Measurements from ENCODE around the gene ZMYND10. TPM values are rescaled to one million over a fixed set of nuclear protein-coding genes. Genes with fewer than 3 reads are reported as not detected.

Gene ZMYND10
- total RNA-seq, 1 donor from 2014 or later = 0.07 TPM

DNA sequence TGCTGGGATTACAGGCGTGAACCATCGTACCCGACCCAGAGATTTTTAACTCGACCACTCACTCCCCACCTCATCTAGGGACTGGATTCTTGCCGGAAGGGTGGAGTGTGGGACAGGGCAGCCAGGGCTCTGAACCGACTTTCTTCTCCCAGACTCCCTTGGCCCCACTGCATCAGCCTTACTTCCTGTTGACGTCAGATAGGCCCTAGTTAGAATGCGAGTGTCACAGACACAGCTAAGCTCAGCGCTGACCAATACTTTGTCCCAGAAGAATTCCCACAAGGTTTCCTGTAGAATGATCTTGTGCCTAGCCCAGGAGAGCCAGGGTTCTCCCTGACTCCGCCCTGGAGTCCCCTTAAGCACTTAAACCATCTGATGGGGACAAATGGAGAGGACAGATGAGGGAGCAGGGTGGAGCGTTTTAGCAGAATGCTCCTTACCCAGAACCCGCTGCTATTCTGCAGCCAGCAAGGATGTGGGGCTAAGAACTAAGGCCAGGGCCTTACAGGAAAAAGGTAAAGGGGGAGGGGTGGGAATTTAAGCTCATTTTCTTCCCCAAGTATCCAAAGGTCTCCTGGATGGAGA is 11.7 kb downstream of the ZMYND10 start:
- peak; percentile 30 for ATAC-seq
- peak; percentile 58 for DNase-seq
- intact Hi-C loops (cut with micrococcal nuclease) = no loop called here

DNA sequence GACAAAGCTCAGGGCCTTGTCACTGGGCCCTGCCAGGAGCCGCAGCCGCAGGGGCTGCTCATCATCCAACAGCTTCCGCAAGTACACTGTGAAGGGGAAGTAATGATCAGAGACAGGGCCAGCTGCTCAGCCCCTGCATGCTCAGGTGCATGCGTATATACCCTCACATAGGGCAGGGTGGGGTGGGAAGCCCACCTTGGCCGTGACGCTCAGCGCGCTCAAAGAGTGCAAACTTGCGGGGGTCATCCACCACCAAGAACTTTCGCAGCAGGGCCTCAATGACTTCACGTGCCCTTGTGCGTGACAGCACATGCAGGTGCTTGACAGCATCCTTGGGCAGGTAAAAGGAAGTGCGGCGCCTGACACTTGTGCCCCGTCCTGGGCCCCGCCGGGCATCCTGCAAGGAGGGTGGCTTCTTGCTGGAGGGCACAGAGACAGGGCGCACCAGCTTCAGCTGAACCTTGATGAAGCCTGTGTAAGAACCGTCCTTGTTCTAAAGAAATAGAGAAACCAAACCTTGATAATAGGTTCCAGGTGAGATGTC is 14.1 kb downstream of the ZMYND10 start:
- intact Hi-C loops (cut with micrococcal nuclease) = no loop called here
- DNase-seq = peak; percentile 22
- no peak for ATAC-seq

DNA sequence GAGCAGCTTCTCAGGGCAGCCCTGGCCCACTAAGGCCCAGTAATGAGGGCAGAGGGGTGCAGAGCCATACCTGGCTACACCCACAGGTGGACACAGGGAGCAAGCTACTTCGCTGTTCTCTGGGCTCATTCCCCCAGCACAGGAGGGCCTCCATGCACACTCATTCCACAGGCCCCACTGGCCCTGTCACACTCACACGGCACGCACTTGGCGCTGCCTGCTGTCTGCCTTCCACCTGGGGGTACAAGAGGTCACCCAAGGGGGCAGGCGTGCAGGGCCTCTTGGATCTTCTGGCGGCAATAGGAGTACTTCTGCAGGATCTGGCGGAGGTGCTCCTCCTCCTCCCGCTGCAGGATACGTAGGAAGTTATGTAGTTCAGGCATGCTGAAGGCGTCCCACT is 15.2 kb downstream of the ZMYND10 start:
- no peak for ATAC-seq
- intact Hi-C loops (cut with micrococcal nuclease) = no loop called here
- no peak for DNase-seq

DNA sequence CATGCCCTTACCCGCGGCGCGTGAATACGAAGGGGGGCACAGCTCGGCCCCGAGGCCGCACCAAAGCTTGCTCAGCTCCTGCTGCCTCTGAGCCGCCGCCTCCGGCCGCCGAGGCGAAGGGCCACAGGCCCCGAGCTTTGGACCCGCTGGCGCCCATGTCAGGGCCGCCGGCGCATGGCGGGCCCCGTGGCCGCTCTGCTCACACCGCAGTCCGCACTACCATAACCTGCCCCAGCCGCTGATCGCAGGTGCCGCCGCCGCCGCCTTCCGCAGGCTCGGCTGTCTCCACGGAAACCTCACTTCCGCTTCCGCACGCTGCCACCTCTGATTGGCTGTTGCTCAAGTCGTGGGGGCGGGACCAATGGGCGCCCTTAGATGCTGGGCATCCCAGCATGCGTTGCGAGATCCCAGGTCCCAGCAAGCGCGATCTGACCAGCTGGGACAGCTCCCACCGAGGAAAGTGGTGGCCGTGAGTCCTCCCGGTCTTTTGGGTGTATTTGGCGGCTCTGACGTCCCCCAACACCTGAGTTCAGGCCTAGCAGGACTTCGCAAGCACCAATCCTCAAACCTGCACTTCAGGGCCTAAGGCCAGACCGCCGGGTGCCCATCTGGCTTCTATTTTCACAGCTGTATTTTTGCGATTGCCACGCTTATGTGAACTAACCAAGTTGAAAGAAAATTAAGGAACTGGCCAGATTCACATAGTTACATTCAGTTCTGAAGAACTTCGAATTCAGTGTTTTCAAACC is 17.4 kb downstream of the ZMYND10 start, which contains the start of gene TUSC2:
Gene TUSC2, minus strand, starts transcription at position 281 of the 749 bp plus-strand sequence. Its CDS starts 124 bp downstream, at position 157.
- intact Hi-C loops (cut with micrococcal nuclease) = no loop called here
- ATAC-seq = peak; percentile 84
- DNase-seq = peak; percentile 99

DNA sequence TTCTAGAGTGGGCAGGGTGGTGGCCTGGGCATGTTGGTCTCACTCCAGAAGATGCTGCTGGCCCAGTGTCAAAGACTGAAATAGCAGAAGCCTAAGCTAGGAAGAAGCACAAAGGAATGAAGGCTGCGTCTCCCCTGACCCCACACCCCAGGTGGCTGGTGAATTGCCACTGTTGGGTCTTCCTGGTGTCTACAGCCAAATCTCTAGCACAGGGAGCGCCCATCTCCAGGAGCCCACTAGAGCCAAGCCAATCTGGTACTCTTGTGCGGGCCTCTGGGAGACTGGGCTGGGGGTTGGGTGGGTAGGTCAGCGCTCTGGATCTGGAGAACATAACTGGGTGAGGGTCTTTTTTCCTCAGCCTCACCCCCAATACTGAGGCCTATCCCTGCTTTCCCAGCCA is 18.4 kb downstream of the ZMYND10 start:
- DNase-seq = no peak
- intact Hi-C loops (cut with micrococcal nuclease) = no loop called here
- ATAC-seq = no peak

DNA sequence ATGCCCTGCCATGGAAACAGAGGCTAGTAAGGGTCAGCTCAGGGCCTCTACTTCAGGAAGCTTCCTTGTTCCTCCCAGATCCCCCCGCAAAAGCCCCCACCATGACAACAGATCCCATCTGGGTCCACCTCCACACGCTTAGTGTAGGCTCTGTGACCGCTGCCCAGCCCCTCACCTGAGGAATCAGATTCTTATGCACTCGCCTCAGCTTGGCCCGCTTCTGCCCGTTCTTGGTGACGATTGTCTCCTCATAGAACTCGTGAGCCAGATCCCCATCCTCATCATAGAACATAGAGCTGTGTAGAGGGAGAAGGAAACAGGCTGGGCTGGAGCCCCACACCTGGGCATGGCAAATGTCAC is 19.4 kb downstream of the ZMYND10 start:
- ATAC-seq (no peak), DNase-seq (no peak)
- intact Hi-C loops (cut with micrococcal nuclease) = no loop called here

DNA sequence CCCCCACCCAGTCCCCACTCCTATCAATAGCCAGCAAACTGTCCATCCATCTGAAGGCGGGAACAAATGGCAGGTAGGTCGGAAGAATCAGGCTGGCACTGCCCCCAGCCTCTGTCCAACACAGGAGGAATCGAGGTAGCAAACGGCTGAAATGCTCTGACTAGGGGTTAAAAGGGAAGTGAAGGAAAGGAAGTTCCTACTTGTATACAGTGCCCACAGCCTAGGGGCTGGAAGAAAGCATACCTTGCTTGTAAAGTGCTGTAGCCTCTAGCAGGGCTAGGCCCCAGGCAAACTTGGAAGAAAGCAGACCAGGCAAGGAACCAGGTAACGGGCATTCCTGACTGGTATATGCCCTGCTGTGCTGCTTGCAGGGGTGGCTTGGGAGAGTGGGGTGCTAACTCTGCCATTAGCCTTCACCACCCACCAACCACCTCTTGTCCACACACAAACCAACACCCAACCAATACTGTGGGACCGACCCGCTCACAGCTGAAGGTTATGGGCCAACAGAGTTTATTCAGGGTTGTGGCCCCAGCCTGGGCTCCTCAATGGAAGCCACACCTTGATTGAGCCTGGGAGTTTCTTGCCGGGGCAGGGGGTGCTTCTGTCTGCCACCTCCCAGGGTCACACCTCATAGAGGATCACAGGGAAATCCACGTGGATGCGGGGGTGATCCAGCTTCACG is 19.9 kb downstream of the ZMYND10 start:
- no peak for DNase-seq

DNA sequence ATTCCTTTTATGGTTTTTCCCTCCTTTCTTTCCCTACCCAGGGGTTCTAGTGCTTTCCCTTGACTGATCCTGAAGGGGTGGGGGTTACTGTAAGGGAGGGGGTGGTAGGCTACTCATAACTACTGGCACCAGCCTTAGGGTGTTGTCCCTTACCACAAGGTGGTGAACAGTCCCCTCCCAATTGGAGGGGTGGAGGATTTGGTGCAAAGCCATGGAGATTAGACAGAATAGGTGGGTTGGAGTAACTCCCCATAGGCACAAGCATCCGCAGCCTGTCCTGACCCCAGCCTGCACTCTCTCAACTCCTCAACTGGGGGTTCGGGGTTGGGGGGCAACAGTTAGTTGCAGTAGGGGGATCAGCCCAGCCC is 20.4 kb downstream of the ZMYND10 start:
- no peak for ATAC-seq
- intact Hi-C loops (cut with micrococcal nuclease) = no loop called here
- no peak for DNase-seq

More for the DNA sequence above, 19.9 kb downstream of the ZMYND10 start:
- no peak for ATAC-seq
- intact Hi-C loops (cut with micrococcal nuclease) = no loop called here

DNA sequence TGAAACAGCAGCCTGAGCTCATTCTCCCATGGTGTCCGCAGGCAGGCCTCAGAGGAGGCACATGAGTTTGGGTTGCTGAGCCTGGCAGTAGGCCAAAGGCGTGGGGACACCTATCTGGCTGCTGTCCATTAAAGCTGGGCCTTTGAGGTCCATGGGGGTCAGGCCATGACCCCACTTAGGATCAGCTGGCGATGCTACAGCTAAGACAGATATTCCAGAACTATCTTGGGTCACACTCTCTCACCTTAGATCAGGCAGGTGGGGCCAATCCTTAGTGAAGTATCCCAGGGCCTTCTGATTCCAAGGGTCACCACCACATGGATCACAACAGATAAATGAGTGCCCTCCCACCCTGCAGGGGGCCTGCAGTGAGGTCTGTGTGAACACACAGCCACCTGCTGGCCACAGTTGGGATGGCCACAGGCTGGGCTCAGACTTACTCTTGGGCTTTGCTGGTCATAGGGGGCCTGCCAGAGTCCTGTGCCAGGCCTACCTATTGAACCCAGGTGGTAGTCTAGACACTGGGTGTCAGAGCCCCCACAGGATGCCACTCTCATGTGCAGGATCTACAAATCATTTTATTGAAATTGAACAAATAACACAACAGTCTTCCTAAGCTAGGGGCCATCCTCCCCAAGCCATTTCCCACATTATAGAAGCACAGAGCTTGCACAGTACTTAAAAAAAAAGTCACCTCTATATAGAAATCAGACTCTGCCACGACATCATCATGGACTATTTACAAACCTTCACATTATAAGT is 21.0 kb downstream of the ZMYND10 start:
- intact Hi-C loops (cut with micrococcal nuclease) = no loop called here
- DNase-seq = peak; percentile 88
- ATAC-seq = peak; percentile 10

DNA sequence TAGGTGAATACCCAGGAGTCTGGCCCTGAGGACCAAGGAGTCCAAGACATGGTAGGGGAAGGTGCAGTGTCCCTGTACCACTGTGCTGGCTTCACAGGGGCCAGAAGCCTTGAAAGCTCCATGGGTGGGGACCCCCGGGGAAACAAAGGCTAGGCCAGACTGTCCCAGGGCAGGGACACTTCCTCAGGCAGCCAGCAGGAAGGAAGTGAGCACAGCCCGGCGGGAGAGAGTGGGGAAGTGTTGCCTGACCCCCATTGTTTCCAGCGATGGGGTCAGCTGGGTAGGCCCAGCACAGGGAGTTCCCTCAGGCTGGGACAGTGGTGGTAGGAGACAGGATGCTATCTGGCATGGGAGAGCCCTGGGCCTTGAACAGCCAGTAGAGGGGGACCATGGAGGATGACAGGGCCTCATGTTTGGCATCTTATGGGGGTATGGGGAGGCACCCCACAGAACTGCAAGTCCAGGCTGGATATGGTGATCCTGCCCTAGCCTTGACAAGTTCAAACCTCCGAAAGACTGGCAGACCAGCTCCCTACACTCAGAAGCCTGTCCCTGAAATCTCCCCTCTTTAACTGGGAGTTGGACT is 21.8 kb downstream of the ZMYND10 start:
- DNase-seq (peak; percentile 74), ATAC-seq (peak; percentile 10)
- intact Hi-C loops (cut with micrococcal nuclease) = no loop called here

DNA sequence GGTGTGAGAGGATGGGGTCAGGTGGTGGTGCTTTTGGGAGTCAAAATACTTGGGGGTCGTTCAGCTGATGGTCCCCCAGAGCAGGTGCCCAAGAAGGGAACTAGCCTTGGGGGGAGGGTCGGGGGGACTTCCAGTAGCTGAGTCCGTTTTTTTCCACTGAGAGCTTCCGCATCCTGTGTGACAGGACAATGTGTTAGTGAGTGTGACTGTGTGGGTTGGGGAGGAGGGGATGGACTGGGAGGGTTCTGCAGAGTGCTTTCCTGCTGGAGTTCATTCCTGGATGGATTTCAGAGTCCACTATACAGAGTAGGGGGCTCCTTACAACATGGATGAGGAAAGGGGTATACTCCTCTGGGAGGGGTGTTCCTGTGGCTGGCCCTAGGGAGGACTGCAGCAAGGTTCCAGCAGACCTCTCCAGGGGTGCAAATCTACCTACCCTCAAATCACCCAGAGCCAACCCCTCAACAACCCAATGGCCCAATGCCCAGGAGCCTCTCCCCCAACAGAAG is 22.4 kb downstream of the ZMYND10 start:
- DNase-seq = no peak
- ATAC-seq = peak; percentile 3
- intact Hi-C loops (cut with micrococcal nuclease) = no loop called here

DNA sequence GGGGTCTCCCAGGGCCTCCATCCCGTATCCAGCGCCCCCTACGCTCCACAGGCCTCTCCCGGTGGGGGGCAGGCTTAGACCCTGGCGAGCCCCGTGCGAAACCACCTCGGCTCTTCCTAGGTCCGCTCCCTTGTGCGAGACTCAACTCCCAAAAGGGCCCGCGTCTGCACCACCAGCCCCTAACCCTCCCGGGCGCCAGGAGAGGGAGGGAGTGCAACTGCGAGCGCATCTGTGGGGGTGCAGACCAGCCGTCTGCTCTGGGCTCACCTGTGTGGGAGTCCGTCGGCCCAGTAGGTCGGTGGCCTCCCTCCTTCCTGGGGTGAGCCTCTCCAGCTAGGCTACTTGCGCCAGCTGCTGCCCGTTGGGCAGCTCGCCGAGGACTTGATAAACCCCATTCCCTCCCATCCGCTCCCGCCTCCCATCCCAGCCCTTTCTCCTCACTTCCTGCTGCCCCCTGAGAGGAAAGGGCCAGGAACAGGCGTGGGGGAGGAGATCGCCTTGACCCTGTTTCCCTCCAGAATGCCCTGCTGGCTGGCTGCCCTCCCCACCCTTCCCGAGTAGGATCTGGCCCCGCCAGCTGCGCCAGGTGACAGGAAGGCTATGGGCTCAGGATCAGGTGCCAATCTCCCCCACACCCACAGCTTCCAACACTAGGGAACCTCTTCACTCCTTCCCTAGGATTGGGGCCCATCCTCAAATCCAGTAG is 23.0 kb downstream of the ZMYND10 start, which contains the start of gene HYAL2:
Gene HYAL2, minus strand, starts transcription at position 360 of the 706 bp plus-strand sequence. CDS start 2,256 bp downstream, outside the sequence.
- intact Hi-C loops (cut with micrococcal nuclease) = no loop called here
- ATAC-seq (peak; percentile 9), DNase-seq (peak; percentile 78)

DNA sequence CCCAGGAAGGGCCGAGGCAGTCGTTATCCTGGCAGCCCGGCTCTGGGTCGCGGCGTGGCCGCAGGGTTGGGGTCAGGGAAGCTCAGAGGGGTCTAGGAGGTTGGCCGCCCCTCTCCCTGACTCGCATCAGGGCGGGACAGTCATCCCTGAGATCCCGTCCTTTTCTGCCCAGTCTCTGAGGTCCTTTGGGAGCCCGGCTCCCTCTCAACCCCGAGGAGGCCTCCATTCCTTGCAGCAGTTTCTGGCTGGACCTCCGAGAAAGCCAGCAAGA is 23.5 kb downstream of the ZMYND10 start:
- DNase-seq = no peak
- ATAC-seq = no peak
- intact Hi-C loops (cut with micrococcal nuclease) = no loop called here

DNA sequence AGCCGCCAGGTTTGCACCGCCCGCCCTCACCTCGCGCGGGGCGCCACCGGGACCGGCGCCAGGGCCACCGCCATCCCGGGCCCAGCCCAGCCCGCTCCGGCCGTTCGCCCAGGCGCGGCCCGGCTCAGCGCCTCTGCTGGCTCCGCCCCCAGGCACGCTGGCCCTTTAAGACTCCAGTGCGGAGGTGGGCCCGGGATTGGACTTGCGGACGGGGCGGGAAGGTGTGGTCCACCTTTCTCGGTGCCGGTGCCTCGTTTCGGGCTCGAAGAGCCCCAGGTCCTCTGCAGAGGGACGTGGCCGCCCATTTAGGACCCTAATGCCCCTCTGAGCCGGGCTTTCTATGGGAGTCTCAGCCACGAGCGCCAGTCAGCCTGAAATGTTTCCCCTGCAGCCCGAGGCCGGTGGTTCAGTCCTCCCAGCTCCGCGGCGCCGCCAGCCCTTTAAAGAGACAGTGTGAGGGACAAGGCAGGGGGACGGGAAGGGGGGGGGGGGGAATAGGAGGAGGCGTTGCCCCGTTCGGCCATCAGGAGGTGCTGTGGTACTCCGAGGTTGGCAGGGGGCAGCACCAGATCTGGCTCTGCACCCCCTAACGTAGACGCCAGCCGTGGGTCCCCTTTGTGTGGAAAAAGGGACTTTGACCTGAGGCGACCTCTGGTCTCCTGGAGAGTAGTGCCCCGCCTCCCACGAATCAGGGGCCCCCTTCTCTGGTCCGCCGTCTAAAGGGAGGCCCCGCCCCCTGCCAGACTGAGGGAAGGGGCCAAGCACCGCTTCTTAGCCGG is 24.0 kb downstream of the ZMYND10 start:
- DNase-seq = peak; percentile 95
- ATAC-seq = peak; percentile 81
- intact Hi-C loops (cut with micrococcal nuclease) = no loop called here

DNA sequence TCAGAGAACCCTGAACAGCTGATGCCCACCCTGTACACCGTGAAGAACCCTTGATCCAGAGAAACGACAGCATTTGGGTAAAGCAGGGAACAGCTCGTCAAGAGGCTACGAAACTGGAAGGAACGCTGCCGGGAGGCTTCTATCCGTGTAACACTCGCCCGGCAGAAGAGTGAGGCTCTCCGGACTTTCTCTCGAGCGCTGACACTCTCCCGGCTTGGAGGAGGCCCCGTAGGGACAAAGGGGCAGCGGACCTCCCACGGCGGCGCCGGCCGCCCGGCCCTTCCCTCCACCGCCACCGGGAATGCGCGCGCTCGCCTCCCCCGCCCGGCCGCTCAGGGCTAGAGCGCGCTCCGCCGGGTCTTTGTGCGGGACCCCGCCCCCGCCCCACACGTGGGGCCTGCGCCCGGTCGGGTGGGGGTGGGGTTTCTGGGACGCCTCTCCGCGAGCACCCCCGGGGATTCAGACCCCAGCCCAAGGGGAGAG is 24.6 kb downstream of the ZMYND10 start:
- ATAC-seq = peak; percentile 73
- peak; percentile 90 for DNase-seq
- intact Hi-C loops (cut with micrococcal nuclease) = no loop called here

DNA sequence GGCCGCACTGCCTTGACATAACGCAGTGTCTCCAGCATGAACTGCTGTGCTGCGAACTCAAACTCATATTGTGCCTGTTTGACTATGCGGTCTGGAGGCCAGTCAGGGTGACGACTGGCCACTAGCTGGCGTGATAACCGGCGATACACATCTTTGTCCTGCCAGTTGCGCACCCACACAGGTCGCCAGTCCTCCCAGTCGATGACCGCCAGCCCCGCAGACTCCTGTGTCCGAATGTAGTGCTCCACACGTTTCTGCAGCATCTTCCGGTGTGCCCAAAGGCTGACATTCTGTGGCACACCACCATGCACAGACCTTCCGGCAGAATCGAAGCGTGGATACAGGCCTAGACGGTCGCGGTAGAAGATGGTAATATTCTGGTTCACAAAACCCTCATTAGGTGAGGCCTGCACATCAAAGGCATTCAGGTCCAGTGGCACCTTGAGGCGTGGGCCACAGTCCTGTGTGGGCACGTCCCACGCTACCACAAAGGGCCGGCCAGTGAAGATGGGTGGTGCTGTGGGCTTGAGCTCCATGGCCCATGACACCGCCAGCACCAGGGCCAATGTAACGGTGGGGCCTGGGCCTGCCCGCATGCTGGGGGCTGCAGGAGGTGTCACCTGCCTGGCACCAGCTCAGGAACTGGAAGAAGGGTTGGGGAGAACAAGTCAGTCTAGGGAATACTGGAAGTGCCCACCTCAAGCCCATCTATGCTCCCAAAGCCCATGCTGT is 25.5 kb downstream of the ZMYND10 start:
- intact Hi-C loops (cut with micrococcal nuclease) = no loop called here
- DNase-seq (no peak), ATAC-seq (no peak)
